ENCODE measurements around the gene C12orf42.
"Not testable (repeated sequence)": the region's sequence is repeated elsewhere in the genome, so short reads cannot be mapped to it uniquely, and the experiment has no call there.

- not testable (repeated sequence) for TF ChIP-seq CTCF (conservative IDR thresholded peaks at IDR 0.05; ENCODE audit: low read depth, low read length); EZH2 (IDR thresholded peaks at IDR 0.05; ENCODE audit: low read length, unreplicated experiment); EZH2phosphoT487 (IDR thresholded peaks at IDR 0.05; ENCODE audit: borderline replicate concordance, low read length)
Observed at GRCh38 chr12:103434165-103435105, 61.3 kb downstream of the C12orf42 start.
